HG03521 (cell line): ENCODE measurements around the gene CCDC18.
"Not testable (repeated sequence)": the region's sequence is repeated elsewhere in the genome, so short reads cannot be mapped to it uniquely, and the experiment has no call there.

Experiments used
- ATAC-seq: cut with Tn5 transposase; IDR thresholded peaks from one replicate; pipeline ENCODE4 v1.9.1; 2021; ENCODE audit warnings: mild to moderate bottlenecking, moderate library complexity; ENCODE audit not compliant: unreplicated experiment

The CCDC18 gene

GRCh38 chr1:93223023-93223675 lies 42.6 kb downstream of the CCDC18 start:
- no peak for ATAC-seq

- no peak for ATAC-seq
These were observed 54.7 kb downstream of the CCDC18 start for GRCh38 chr1:93235261-93235660.

GRCh38 chr1:93237021-93237420 lies 56.5 kb downstream of the CCDC18 start:
- no peak for ATAC-seq

GRCh38 chr1:93238425-93238824 lies 57.9 kb downstream of the CCDC18 start:
- no peak for ATAC-seq

GRCh38 chr1:93239863-93240262 lies 59.3 kb downstream of the CCDC18 start:
- no peak for ATAC-seq

GRCh38 chr1:93243233-93243632 lies 62.7 kb downstream of the CCDC18 start:
- ATAC-seq: not testable (repeated sequence)

- ATAC-seq: no peak
These were observed 64.0 kb downstream of the CCDC18 start for GRCh38 chr1:93244298-93245069.

GRCh38 chr1:93251966-93252365 lies 71.4 kb downstream of the CCDC18 start:
- ATAC-seq: no peak

GRCh38 chr1:93252598-93252997 lies 72.1 kb downstream of the CCDC18 start:
- no peak for ATAC-seq

- no peak for ATAC-seq
These were observed 73.0 kb downstream of the CCDC18 start for GRCh38 chr1:93253516-93253915.

- no peak for ATAC-seq
These were observed 74.9 kb downstream of the CCDC18 start for GRCh38 chr1:93255222-93256079.

- no peak for ATAC-seq
These were observed 75.9 kb downstream of the CCDC18 start for GRCh38 chr1:93256433-93256832.

GRCh38 chr1:93257889-93258288 lies 77.4 kb downstream of the CCDC18 start:
- ATAC-seq: no peak

GRCh38 chr1:93260726-93261125 lies 80.2 kb downstream of the CCDC18 start:
- ATAC-seq: not testable (repeated sequence)

- ATAC-seq: no peak
These were observed 82.1 kb downstream of the CCDC18 start for GRCh38 chr1:93262645-93263044.

- not testable (repeated sequence) for ATAC-seq
These were observed 88.4 kb downstream of the CCDC18 start for GRCh38 chr1:93268888-93269287.

- ATAC-seq: not testable (repeated sequence)
These were observed 94.7 kb downstream of the CCDC18 start for GRCh38 chr1:93275262-93275633.

GRCh38 chr1:93275634-93276295 lies 95.2 kb downstream of the CCDC18 start:
- ATAC-seq: no peak

- not testable (repeated sequence) for ATAC-seq
These were observed 97.0 kb downstream of the CCDC18 start for GRCh38 chr1:93277530-93277929.

GRCh38 chr1:93283496-93283895 lies 103.0 kb downstream of the CCDC18 start:
- ATAC-seq: no peak

- no peak for ATAC-seq
These were observed 108.0 kb downstream of the CCDC18 start for GRCh38 chr1:93288558-93288957.
